ENCODE results near the gene POLE.

DNA sequence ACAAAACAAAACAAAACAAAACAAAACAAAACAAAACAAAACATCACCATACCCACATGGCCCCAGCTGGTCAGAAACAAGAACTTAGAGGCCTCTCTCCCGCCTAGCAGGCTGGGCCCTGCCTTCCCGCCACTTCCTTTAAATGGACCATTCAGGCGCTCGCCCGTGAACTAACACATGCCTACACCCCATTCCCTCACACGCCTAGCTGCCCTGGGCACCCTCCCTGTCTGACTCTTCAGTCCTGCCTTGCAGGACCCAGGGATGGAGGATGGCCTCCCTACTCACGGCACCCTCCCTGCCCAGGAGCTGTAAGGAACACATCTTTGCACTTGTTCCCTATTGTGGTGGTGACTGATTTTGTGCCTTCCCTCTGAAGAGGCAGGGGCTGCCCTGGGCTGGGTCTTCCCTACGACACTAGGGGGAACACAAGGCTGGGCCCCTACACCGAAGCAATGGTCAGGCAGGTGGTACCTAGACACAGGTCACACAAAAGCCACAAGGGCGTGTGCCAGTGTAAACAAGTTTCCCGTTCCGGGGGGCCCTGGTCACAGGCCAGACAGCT, 47.1 kb downstream of the POLE start:
- TF ChIP-seq POLR2A (IDR thresholded peaks at IDR 0.05) (no peak), CTCF (IDR thresholded peaks at IDR 0.05) (no peak), POLR2AphosphoS5 (IDR thresholded peaks at IDR 0.05; ENCODE audit: insufficient read depth in 1 of 2, low read depth in 1 of 2) (no peak)

All from vagina (tissue), 2 donors.